ENCODE measurements around the gene C2CD2L. TPM values are rescaled to one million over a fixed set of nuclear protein-coding genes. Genes with fewer than 3 reads are reported as not detected.

Gene C2CD2L
- total and polyA plus RNA-seq, 10 of the 15 experiments (the other 5 are each of a cell fraction or from before 2014, with no cell fraction given), result 0.21 to 9.6 (median 5.1) TPM

DNA sequence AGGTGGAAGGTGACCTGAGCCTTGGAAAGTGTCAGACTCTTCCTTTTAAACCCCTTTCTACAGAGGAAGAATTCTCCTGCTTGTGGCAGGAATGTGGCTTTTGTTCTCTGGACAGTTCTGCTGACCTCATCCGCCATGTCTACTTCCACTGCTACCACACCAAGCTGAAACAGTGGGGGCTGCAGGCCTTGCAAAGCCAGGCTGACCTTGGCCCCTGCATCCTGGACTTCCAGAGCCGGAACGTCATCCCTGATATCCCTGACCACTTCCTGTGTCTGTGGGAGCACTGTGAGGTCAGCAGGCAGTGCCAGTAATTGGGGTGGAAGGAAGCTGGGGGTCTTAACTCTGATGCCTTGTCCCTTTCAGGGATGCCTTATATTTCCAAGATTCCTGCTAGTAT is 23.5 kb downstream of the C2CD2L start (continued):
- TF ChIP-seq, protein P1, sequence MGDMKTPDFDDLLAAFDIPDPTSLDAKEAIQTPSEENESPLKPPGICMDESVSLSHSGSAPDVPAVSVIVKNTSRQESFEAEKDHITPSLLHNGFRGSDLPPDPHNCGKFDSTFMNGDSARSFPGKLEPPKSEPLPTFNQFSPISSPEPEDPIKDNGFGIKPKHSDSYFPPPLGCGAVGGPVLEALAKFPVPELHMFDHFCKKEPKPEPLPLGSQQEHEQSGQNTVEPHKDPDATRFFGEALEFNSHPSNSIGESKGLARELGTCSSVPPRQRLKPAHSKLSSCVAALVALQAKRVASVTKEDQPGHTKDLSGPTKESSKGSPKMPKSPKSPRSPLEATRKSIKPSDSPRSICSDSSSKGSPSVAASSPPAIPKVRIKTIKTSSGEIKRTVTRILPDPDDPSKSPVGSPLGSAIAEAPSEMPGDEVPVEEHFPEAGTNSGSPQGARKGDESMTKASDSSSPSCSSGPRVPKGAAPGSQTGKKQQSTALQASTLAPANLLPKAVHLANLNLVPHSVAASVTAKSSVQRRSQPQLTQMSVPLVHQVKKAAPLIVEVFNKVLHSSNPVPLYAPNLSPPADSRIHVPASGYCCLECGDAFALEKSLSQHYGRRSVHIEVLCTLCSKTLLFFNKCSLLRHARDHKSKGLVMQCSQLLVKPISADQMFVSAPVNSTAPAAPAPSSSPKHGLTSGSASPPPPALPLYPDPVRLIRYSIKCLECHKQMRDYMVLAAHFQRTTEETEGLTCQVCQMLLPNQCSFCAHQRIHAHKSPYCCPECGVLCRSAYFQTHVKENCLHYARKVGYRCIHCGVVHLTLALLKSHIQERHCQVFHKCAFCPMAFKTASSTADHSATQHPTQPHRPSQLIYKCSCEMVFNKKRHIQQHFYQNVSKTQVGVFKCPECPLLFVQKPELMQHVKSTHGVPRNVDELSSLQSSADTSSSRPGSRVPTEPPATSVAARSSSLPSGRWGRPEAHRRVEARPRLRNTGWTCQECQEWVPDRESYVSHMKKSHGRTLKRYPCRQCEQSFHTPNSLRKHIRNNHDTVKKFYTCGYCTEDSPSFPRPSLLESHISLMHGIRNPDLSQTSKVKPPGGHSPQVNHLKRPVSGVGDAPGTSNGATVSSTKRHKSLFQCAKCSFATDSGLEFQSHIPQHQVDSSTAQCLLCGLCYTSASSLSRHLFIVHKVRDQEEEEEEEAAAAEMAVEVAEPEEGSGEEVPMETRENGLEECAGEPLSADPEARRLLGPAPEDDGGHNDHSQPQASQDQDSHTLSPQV (IDR thresholded peaks at IDR 0.05), result no peak
- no peak for TF ChIP-seq EED (IDR thresholded peaks at IDR 0.05; ENCODE audit: low read depth)
- no peak for TF ChIP-seq JUND (IDR thresholded peaks at IDR 0.05; ENCODE audit: low read depth, low read length)
- TF ChIP-seq PAX8 (IDR thresholded peaks at IDR 0.05), result no peak
- no peak for TF ChIP-seq RCOR1 (conservative IDR thresholded peaks at IDR 0.05; ENCODE audit: low read depth, low read length)
- TF ChIP-seq, protein P2, sequence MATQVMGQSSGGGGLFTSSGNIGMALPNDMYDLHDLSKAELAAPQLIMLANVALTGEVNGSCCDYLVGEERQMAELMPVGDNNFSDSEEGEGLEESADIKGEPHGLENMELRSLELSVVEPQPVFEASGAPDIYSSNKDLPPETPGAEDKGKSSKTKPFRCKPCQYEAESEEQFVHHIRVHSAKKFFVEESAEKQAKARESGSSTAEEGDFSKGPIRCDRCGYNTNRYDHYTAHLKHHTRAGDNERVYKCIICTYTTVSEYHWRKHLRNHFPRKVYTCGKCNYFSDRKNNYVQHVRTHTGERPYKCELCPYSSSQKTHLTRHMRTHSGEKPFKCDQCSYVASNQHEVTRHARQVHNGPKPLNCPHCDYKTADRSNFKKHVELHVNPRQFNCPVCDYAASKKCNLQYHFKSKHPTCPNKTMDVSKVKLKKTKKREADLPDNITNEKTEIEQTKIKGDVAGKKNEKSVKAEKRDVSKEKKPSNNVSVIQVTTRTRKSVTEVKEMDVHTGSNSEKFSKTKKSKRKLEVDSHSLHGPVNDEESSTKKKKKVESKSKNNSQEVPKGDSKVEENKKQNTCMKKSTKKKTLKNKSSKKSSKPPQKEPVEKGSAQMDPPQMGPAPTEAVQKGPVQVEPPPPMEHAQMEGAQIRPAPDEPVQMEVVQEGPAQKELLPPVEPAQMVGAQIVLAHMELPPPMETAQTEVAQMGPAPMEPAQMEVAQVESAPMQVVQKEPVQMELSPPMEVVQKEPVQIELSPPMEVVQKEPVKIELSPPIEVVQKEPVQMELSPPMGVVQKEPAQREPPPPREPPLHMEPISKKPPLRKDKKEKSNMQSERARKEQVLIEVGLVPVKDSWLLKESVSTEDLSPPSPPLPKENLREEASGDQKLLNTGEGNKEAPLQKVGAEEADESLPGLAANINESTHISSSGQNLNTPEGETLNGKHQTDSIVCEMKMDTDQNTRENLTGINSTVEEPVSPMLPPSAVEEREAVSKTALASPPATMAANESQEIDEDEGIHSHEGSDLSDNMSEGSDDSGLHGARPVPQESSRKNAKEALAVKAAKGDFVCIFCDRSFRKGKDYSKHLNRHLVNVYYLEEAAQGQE (IDR thresholded peaks at IDR 0.05; ENCODE audit: low read depth, low read length), result no peak
- TF ChIP-seq, protein P3, sequence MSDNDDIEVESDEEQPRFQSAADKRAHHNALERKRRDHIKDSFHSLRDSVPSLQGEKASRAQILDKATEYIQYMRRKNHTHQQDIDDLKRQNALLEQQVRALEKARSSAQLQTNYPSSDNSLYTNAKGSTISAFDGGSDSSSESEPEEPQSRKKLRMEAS (IDR thresholded peaks at IDR 0.05; ENCODE audit: low read depth, low read length), result no peak
- TF ChIP-seq MYC (IDR thresholded peaks at IDR 0.05; ENCODE audit: insufficient read depth, insufficient read length, insufficient replicate concordance, low read length, severe bottlenecking), result no peak
- TF ChIP-seq WRNIP1 (IDR thresholded peaks at IDR 0.05; ENCODE audit: borderline replicate concordance, low read depth, low read length), result no peak
